ENCODE results near the gene IL12RB1. TPM values are rescaled to one million over a fixed set of nuclear protein-coding genes. Genes with fewer than 3 reads are reported as not detected.

IL12RB1 gene
- total RNA-seq, 1 donor from 2014 or later = not detected

DNA sequence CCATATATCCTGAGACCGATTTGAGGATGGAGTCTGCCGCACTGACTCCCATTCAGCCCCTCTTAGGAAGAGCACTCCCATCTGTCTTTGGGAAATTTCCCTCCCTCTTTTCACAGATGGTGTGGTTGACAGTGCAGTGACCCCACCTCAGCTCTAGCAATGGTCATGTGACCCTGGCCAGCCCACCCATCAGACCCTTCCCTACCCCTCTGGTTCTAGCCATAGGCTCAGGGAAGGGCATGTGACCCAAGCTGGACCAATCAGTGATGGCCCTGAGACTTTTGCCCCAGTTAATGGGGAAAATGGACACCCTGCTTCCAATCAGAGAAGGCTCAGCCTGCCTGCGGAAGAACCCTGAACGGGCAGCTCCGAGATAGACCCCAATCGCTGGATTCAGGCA is 26.3 kb downstream of the IL12RB1 start:
- no peak overlapping the region for H3K4me3 Mint-ChIP-seq (ENCODE audit: unreplicated experiment)
- TF ChIP-seq, protein P1, sequence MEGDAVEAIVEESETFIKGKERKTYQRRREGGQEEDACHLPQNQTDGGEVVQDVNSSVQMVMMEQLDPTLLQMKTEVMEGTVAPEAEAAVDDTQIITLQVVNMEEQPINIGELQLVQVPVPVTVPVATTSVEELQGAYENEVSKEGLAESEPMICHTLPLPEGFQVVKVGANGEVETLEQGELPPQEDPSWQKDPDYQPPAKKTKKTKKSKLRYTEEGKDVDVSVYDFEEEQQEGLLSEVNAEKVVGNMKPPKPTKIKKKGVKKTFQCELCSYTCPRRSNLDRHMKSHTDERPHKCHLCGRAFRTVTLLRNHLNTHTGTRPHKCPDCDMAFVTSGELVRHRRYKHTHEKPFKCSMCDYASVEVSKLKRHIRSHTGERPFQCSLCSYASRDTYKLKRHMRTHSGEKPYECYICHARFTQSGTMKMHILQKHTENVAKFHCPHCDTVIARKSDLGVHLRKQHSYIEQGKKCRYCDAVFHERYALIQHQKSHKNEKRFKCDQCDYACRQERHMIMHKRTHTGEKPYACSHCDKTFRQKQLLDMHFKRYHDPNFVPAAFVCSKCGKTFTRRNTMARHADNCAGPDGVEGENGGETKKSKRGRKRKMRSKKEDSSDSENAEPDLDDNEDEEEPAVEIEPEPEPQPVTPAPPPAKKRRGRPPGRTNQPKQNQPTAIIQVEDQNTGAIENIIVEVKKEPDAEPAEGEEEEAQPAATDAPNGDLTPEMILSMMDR (IDR thresholded peaks at IDR 0.05; ENCODE audit: partially characterized antibody, unreplicated experiment) = no peak
- H3K9me3 Mint-ChIP-seq (ENCODE audit: unreplicated experiment) = peaks cover 1% of the 10 kb centered on the region
- H3K27ac Mint-ChIP-seq (ENCODE audit: unreplicated experiment) = no peak overlapping the region
- H3K4me1 Mint-ChIP-seq (ENCODE audit: low read depth, unreplicated experiment) = no peaks in the 10 kb centered on the region
- H3K27me3 Mint-ChIP-seq (ENCODE audit: unreplicated experiment) = peaks cover 4% of the 10 kb centered on the region
- DNase-seq = peak; percentile 30
- H3K36me3 Mint-ChIP-seq (ENCODE audit: unreplicated experiment) = no peaks in the 10 kb centered on the region

DNA sequence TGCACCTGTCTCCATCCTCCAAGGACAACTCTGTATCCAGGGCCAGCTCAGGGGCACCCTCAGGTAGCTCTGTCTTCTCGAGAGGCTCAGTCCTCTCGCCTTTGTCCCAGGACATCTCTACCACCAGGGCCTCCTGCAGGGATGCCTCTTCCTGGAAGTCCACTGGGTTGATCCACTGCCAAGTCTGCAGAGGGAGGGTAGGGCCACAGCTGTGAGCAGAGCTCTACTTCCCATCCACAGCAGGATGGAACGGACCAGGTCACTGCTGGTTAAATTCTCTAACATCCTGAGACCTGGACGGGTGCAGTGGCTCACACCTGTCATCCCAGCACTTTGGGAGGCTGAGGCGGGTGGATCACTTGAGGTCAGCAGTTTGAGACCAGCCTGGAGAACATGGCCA is 26.8 kb downstream of the IL12RB1 start:
- no peak for DNase-seq
- TF ChIP-seq, protein P1 (IDR thresholded peaks at IDR 0.05; ENCODE audit: partially characterized antibody, unreplicated experiment) = no peak
- Mint-ChIP-seq H3K27ac (ENCODE audit: unreplicated experiment) (no peak overlapping the region), H3K36me3 (ENCODE audit: unreplicated experiment) (no peaks in the 10 kb centered on the region), H3K9me3 (ENCODE audit: unreplicated experiment) (peaks cover 1% of the 10 kb centered on the region), H3K4me1 (ENCODE audit: low read depth, unreplicated experiment) (no peaks in the 10 kb centered on the region), H3K4me3 (ENCODE audit: unreplicated experiment) (no peak overlapping the region), H3K27me3 (ENCODE audit: unreplicated experiment) (peaks cover 2% of the 10 kb centered on the region)

DNA sequence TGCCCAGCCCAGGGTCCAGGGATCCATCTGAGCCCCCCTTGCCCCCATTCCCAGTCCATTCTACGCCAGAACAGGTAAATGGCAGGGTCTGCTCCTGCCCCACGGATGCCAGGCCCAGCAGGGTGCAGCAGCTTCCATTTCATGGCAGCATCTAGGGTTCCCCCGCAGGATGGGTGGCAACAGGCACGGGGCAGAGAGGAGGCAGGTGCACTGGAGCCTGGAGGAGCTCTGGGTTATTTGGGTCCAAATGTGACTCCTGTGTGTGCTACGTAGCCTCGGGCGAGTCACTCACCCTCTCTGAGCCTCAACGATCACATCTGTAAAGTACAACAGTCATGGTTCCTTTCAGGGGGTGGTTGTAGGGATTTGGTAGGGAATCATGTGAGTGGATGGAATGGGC is 27.4 kb downstream of the IL12RB1 start:
- no peak for DNase-seq
- TF ChIP-seq, protein P1 (IDR thresholded peaks at IDR 0.05; ENCODE audit: partially characterized antibody, unreplicated experiment) = no peak
- Mint-ChIP-seq H3K4me1 (ENCODE audit: low read depth, unreplicated experiment) (no peaks in the 10 kb centered on the region), H3K9me3 (ENCODE audit: unreplicated experiment) (peaks cover 1% of the 10 kb centered on the region), H3K36me3 (ENCODE audit: unreplicated experiment) (no peaks in the 10 kb centered on the region), H3K4me3 (ENCODE audit: unreplicated experiment) (no peak overlapping the region), H3K27ac (ENCODE audit: unreplicated experiment) (no peak overlapping the region), H3K27me3 (ENCODE audit: unreplicated experiment) (peaks cover 1% of the 10 kb centered on the region)

DNA sequence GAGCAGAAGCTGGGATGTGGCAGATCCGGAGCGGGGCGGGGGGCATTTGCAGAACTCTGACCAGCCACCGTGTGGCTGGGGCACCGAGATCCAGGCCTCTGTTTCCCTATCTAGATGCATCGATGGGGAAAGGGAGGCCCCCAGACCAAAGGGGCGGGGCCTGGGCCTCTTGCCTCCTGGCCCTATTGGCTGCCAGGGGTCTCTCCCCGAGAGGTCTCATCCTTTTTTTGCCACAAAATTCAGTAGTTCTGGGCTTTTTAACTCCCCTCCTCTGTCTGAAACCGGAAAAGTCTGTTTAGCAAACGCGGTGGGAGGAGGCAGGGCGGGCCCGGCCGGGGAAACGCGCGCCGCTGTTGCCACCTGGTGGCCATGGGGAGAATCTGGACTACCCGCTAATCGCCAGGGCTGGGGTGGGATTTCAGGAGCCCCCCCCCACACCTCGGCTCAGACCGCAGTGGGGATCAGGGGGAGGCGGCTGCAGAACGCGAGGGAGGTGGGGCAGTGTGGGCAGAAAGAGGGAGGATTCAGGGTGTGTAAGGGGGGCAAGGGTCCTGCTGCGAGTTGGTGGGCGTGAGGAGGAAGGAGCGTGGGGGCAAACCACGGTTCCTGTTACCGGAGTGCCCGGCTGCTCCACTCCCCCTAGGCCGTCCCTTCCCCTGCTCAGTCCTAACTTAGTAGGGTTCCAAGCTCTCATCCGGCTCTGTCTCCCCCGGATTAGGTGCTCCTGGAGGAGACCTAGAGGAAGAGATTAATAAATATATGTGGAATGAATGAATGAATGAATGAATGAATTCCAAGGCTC is 28.3 kb downstream of the IL12RB1 start:
- Mint-ChIP-seq H3K36me3 (ENCODE audit: unreplicated experiment) (no peaks in the 10 kb centered on the region), H3K9me3 (ENCODE audit: unreplicated experiment) (peaks cover 1% of the 10 kb centered on the region), H3K27me3 (ENCODE audit: unreplicated experiment) (peaks cover 1% of the 10 kb centered on the region), H3K4me3 (ENCODE audit: unreplicated experiment) (no peak overlapping the region), H3K4me1 (ENCODE audit: low read depth, unreplicated experiment) (no peaks in the 10 kb centered on the region), H3K27ac (ENCODE audit: unreplicated experiment) (no peak overlapping the region)
- TF ChIP-seq, protein P1 (IDR thresholded peaks at IDR 0.05; ENCODE audit: partially characterized antibody, unreplicated experiment) = peak; percentile 96
- peak; percentile 86 for DNase-seq

DNA sequence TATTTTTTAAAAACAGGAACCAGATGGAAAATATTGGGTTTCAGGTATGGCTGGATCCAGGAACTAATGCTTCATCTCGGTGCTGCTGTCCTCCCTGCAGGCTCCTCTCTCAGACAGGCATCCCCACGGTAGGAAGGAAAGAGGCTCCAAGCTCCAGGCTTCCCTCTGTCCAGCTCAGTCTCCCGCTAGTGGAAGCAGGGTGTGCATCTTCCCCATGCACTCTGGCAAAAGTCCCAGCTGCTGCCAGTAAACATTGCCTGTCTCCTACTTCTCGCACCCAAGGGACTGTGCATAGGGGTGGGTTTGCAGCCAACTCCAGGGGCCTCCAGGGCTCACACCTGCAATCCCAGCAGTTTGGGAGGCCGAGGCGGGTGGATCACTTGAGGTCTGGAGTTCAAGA is 29.2 kb downstream of the IL12RB1 start:
- Mint-ChIP-seq H3K27me3 (ENCODE audit: unreplicated experiment) (peaks cover 1% of the 10 kb centered on the region), H3K36me3 (ENCODE audit: unreplicated experiment) (no peaks in the 10 kb centered on the region), H3K27ac (ENCODE audit: unreplicated experiment) (no peak overlapping the region), H3K4me3 (ENCODE audit: unreplicated experiment) (no peak overlapping the region), H3K9me3 (ENCODE audit: unreplicated experiment) (peaks cover 1% of the 10 kb centered on the region), H3K4me1 (ENCODE audit: low read depth, unreplicated experiment) (no peaks in the 10 kb centered on the region)
- DNase-seq = no peak
- TF ChIP-seq, protein P1 (IDR thresholded peaks at IDR 0.05; ENCODE audit: partially characterized antibody, unreplicated experiment) = no peak

Data from glutamatergic neuron (in vitro differentiated cells).